Choroid plexus epithelial cell (primary cell): ENCODE measurements around the gene NWD2.

ENCODE experiments used
- DNase-seq: peaks from one replicate; pipeline ENCODE4 v3.0.0-alpha.2; 2010; ENCODE audit warnings: low read depth
- H3K4me3 ChIP-seq: 2 replicates; pipeline ENCODE4 v1.5.1; 2011; ENCODE audit warnings: low read depth, mild to moderate bottlenecking, control low read depth, low read length, moderate library complexity
- TF ChIP-seq, protein P1 (sequence below): conservative IDR thresholded peaks from 2 replicates; pipeline ENCODE4 v1.5.1; 2011; ENCODE audit warnings: low read depth, mild to moderate bottlenecking, control low read depth, inconsistent platforms, low read length, moderate library complexity

NWD2 gene

DNA sequence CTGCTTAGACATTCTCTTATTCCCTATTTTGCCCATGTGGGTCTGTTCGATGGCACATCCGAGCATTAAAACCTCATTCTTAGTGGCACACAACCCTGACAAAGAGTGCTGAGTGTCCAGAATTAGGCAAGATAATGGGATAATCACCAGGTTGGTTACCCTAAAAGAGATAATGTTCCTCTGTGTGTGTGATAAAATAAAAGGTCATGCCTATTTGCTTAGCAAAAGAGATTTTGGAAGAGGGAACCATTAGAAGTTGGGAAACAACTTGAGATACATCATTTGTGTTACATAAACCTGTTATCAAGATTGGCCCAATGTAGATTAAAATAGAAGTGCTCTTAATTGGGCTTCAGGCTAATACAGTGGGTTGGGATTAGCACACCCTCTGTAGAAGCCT is 182.7 kb downstream of the NWD2 start:
- TF ChIP-seq, protein P1, sequence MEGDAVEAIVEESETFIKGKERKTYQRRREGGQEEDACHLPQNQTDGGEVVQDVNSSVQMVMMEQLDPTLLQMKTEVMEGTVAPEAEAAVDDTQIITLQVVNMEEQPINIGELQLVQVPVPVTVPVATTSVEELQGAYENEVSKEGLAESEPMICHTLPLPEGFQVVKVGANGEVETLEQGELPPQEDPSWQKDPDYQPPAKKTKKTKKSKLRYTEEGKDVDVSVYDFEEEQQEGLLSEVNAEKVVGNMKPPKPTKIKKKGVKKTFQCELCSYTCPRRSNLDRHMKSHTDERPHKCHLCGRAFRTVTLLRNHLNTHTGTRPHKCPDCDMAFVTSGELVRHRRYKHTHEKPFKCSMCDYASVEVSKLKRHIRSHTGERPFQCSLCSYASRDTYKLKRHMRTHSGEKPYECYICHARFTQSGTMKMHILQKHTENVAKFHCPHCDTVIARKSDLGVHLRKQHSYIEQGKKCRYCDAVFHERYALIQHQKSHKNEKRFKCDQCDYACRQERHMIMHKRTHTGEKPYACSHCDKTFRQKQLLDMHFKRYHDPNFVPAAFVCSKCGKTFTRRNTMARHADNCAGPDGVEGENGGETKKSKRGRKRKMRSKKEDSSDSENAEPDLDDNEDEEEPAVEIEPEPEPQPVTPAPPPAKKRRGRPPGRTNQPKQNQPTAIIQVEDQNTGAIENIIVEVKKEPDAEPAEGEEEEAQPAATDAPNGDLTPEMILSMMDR: no peak
- DNase-seq: no peak
- H3K4me3 ChIP-seq: no peak overlapping the region

DNA sequence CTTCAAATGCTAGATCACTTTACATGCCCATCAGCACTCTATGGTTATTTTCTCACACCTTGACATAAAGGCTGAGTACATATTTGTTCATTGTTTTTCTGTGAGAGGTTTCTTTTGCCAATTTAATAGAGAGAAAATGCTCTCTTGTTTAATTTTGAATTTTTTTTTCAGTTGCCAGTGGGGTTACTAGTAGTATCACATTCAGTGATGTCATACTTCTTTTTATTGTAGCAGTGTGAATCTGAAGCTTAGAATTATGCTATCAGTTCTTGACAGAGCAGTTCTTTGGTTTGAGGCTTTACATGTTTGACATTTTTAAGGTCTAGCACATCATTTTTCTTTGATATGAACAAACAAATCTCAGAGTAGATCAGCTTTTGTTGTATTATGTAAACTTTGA is 185.4 kb downstream of the NWD2 start:
- TF ChIP-seq, protein P1: no peak
- DNase-seq: no peak
- H3K4me3 ChIP-seq: no peak overlapping the region

GRCh38 chr4:37430718-37431416 is 186.3 kb downstream of the NWD2 start:
- TF ChIP-seq, protein P1: no peak
- no peak overlapping the region for H3K4me3 ChIP-seq
- no peak for DNase-seq

DNA sequence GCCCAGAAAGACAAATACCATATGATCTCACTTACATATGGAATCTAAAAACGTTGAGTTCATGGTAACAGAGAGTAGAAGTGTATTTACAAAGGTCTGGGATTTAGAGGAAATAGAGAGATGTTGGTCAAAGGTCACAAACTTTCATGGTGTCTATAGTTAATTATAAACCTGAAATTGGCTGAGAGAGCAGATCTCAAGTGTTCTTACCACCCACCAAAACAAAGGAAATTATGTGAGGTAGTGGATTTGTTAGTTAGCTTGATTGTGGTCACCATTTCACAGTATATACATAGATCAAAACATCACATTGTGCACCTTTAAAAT is 186.8 kb downstream of the NWD2 start:
- no peak overlapping the region for H3K4me3 ChIP-seq
- DNase-seq: no peak
- TF ChIP-seq, protein P1: no peak

GRCh38 chr4:37434469-37434868 is 189.9 kb downstream of the NWD2 start:
- TF ChIP-seq, protein P1: peak; percentile 16
- H3K4me3 ChIP-seq: no peak overlapping the region
- DNase-seq: peak; percentile 28

DNA sequence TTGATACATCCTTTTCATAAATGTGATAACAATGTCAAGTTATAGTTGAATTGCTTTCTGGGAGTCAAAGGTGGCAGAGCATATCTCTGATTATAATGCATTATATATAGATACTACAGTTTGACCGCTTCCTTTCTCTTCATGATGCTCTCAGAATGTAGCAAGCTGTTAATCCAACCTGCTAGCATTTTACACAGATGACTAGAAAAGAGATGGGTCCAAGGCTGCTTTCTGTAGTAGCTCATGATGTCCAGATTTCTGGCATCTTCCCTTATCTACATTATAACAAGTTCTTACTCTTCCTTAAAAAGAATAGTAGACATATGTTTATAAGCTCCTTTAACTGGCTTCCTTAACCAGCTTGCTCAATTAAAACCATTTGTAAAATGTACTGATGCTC is 192.0 kb downstream of the NWD2 start:
- no peak for DNase-seq
- TF ChIP-seq, protein P1: no peak
- no peak overlapping the region for H3K4me3 ChIP-seq

DNA sequence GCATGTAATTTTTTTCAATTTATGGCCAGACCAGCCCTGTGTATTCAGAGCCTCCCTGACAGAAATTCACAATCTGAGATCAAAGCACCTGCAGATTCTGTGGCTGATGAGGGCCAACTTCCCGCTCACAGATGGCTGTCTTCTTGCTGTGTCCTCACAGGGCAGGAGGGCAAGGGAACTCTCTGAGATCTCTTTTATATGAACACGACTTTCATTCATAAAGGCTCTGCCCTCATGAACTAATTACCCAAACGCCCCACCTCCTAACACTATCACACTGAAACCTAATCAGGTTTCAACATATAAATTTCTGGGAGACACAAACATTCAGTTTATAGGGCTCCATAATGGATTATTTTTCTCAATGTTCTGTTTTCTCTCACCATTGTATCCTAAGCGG is 192.6 kb downstream of the NWD2 start:
- DNase-seq: no peak
- no peak overlapping the region for H3K4me3 ChIP-seq
- TF ChIP-seq, protein P1: no peak
